GM19397 (cell line): ENCODE measurements around the gene NRXN3.
"Not testable (repeated sequence)": the region's sequence is repeated elsewhere in the genome, so short reads cannot be mapped to it uniquely, and the experiment has no call there.

Experiments
- ATAC-seq: cut with Tn5 transposase; IDR thresholded peaks from one replicate; pipeline ENCODE4 v1.9.1; 2021; ENCODE audit warnings: mild to moderate bottlenecking, moderate library complexity; ENCODE audit not compliant: unreplicated experiment

Gene NRXN3

GRCh38 chr14:79730953-79731352 is 1560.8 kb downstream of the NRXN3 start:
- no peak for ATAC-seq

GRCh38 chr14:79732911-79733655 is 1562.9 kb downstream of the NRXN3 start:
- ATAC-seq = no peak

- ATAC-seq = no peak
These were observed 1564.0 kb downstream of the NRXN3 start for GRCh38 chr14:79734151-79734550.

- no peak for ATAC-seq
These were observed 1564.5 kb downstream of the NRXN3 start for GRCh38 chr14:79734656-79735055.

DNA sequence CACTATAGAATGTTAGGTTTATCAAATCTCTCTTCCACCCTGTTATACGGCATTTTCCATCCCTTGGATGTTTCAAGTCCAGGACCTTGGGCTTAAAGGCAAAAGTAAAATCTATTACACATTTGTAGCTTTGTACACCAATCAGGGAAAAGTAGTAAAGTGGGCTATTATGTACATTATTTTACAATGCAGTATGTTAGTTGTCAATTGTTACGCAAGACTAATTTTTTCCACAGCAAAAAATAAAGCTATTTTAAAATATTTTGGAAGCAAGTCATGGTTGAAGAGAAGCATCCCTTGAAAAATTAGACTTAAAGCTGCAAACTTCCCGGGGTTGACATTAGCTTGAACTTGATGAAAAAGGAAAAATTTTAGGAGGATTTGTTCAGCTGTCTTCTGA is 1564.9 kb downstream of the NRXN3 start:
- no peak for ATAC-seq

GRCh38 chr14:79740066-79740601 is 1570.0 kb downstream of the NRXN3 start:
- no peak for ATAC-seq

- ATAC-seq = no peak
These were observed 1572.0 kb downstream of the NRXN3 start for GRCh38 chr14:79742142-79742541.

- ATAC-seq = no peak
These were observed 1574.9 kb downstream of the NRXN3 start for GRCh38 chr14:79745046-79745445.

- no peak for ATAC-seq
These were observed 1578.9 kb downstream of the NRXN3 start for GRCh38 chr14:79749065-79749464.

GRCh38 chr14:79758985-79759384 is 1588.8 kb downstream of the NRXN3 start:
- ATAC-seq = no peak

DNA sequence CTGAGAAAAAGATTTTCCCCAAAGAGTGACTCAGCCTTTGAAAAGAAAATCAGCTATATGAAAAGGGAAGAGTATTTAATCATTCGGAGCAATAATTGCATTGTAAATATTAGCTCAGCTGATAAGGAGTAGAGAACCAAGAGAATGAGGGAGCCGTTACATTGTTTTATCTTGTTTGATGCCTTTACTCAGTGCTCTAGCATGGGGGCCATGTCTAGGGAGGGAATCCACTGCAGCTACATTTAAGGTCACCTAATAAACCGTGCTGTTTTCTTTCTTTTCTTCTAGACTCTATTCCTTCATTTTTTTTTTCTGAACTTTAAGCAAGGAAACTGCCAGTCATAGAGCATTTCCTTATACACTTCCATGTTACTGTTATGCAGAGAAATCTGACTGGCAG is 1594.2 kb downstream of the NRXN3 start:
- no peak for ATAC-seq

DNA sequence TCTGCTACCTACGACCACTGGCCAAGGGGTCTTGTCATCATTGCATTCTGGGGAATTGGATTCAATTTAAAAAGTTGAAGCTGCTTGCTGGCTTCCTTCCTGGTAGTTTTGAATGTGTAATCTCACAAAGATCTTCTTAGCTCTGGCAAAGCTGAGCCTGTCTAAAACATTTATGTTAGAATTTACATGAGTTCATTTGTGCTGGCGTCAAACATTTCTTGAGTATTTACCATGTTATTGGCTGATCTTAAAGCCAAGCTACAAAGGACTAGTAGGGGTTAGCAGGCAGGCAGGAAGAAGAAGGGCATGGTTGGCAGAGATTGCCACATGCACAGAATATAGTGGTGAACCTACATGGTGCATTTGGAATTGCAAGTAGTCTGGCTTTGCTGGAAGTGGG is 1596.3 kb downstream of the NRXN3 start:
- no peak for ATAC-seq

DNA sequence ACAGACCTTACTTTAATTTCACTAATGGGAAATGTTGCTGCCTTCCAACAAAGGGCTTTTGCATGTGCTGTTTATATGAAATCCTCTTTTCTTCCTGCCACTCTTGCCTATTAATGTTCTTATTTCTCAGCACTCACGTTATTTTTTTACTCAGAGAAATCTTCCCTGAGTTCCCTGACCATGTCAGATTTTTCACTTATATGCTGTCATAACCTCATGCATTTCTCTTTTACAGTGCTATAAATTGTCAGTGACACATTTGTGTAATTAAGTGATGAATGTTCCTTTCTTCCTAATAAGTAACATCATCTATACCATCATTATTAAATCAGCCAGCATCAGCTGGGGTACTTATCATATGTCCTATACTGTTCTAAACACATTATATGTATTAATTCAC is 1597.1 kb downstream of the NRXN3 start:
- ATAC-seq = no peak

DNA sequence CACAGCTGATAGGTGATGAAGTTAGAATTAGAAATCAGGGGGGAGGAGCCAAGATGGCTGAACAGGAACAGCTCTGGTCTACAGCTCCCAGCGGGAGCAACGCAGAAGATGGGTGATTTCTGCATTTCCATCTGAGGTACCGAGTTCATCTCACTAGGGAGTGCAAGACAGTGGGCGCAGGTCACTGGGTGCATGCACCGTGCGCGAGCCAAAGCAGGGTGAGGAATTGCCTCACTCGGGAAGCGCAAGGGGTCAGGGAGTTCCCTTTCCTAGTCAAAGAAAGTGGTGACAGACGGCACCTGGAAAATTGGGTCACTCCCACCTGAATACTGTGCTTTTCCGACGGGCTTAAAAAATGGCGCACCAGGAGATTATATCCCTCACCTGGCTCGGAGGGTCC is 1597.5 kb downstream of the NRXN3 start:
- ATAC-seq = not testable (repeated sequence)

GRCh38 chr14:79781882-79782281 is 1611.7 kb downstream of the NRXN3 start:
- no peak for ATAC-seq

GRCh38 chr14:79783041-79783440 is 1612.9 kb downstream of the NRXN3 start:
- ATAC-seq = no peak

DNA sequence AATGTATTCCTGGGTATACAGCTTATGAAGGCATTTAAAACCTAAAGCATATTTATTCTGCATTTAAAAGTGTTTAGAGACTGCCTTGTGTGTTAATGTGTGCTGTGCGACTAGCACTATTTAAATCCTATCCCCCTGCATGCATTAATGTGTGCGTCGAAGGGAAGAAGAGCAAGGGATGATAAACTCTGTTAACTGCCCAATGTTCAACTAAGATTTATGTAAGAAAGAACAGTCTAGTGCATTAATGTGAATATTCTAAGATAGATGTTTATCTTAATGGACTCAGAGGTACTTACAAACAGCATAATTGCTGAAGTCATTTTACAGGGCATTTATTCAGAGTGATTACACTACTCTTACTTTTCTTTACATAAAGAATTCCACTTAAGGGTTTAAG is 1616.3 kb downstream of the NRXN3 start:
- no peak for ATAC-seq

GRCh38 chr14:79788346-79788745 is 1618.2 kb downstream of the NRXN3 start:
- no peak for ATAC-seq

- ATAC-seq = no peak
These were observed 1621.0 kb downstream of the NRXN3 start for GRCh38 chr14:79791055-79791732.

GRCh38 chr14:79802093-79802492 is 1631.9 kb downstream of the NRXN3 start:
- no peak for ATAC-seq

DNA sequence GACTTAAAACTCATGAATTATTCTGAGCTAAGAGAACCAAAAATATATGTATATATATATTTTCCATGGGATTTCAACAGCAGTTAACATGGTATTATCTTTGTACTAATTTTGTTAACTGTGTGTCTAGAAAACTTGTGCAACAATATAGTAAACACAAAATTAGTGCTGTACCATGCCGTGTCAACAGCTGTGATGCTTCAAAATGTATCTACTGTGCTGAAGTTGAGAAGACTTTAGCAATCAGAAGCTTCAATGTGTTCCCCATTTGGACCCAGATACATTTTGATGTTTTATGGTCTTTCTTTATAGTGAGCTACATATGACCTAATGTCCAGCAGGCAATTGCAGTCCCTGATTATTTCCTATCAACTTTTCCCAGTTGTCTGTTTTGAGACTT is 1635.5 kb downstream of the NRXN3 start:
- no peak for ATAC-seq

- no peak for ATAC-seq
These were observed 1639.9 kb downstream of the NRXN3 start for GRCh38 chr14:79809849-79810612.
